PFSK-1 (cell line): ENCODE results near the gene DLG4.
A peak's percentile ranks its signal among the peaks of the same experiment; 100 is the strongest.

Source experiments
- POLR2AphosphoS5 ChIP-seq: IDR thresholded peaks from 2 replicates; pipeline ENCODE4 v1.6.1; 2012; ENCODE audit warnings: low read depth, mild to moderate bottlenecking, control low read depth, low read length, moderate library complexity
- REST ChIP-seq, 2 experiments: IDR thresholded peaks; 2 replicates each; pipeline versions ENCODE4 v1.6.1 to v1.8.0; 2011 to 2012; ENCODE audit warnings: low read depth in 2 of 2, low read length in 2 of 2, control low read depth in 1 of 2, inconsistent platforms in 1 of 2, mild to moderate bottlenecking in 1 of 2, moderate library complexity in 1 of 2; ENCODE audit not compliant: insufficient read depth in 1 of 2
- TAF1 ChIP-seq: IDR thresholded peaks from 2 replicates; pipeline ENCODE4 v1.6.1; 2012; ENCODE audit warnings: low read length, control low read depth, borderline replicate concordance; ENCODE audit not compliant: insufficient read depth

- TF ChIP-seq POLR2AphosphoS5, result peak; percentile 42; the same call in 1 of the 2 replicates
- TF ChIP-seq TAF1, result no peak
- no peak for TF ChIP-seq REST (IDR thresholded peaks at IDR 0.05; ENCODE audit: insufficient read depth in 1 of 2, low read depth in 2 of 2, low read length in 2 of 2)
These were observed 3.3 kb upstream of the DLG4 start for GRCh38 chr17:7222972-7223292.
